ENCODE data around the gene PCGF2.
"Not testable (repeated sequence)": the region's sequence is repeated elsewhere in the genome, so short reads cannot be mapped to it uniquely, and the experiment has no call there.

Gene PCGF2

GRCh38 chr17:38733982-38734973, 13.9 kb downstream of the PCGF2 start:
- no peak for DNase-seq

- no peak for DNase-seq
Observed at GRCh38 chr17:38733282-38733981, 14.7 kb downstream of the PCGF2 start.

GRCh38 chr17:38732376-38733281, 15.5 kb downstream of the PCGF2 start:
- no peak for DNase-seq

- DNase-seq: peak; percentile 35
Observed at GRCh38 chr17:38731526-38732294, 16.4 kb downstream of the PCGF2 start.

- peak; percentile 23 for DNase-seq
Observed at GRCh38 chr17:38730526-38731379, 17.4 kb downstream of the PCGF2 start.

- peak; percentile 63 for DNase-seq
Observed at GRCh38 chr17:38729886-38730525, 18.1 kb downstream of the PCGF2 start, which contains the start of gene CISD3. CISD3 (plus strand) TSS chr17:38730341; CDS start chr17:38730359, 18 bp downstream.

- no peak for DNase-seq
Observed at GRCh38 chr17:38729368-38729885, 18.7 kb downstream of the PCGF2 start.

GRCh38 chr17:38728290-38728831, 19.8 kb downstream of the PCGF2 start:
- peak; percentile 57 for DNase-seq

GRCh38 chr17:38727736-38728135, 20.4 kb downstream of the PCGF2 start:
- no peak for DNase-seq

- DNase-seq: not testable (repeated sequence)
Observed at GRCh38 chr17:38726145-38726544, 22.0 kb downstream of the PCGF2 start.

GRCh38 chr17:38725066-38725465, 23.1 kb downstream of the PCGF2 start:
- no peak for DNase-seq

- DNase-seq: no peak
Observed at GRCh38 chr17:38724337-38724988, 23.7 kb downstream of the PCGF2 start.

- no peak for DNase-seq
Observed at GRCh38 chr17:38721802-38722201, 26.3 kb downstream of the PCGF2 start.

- no peak for DNase-seq
Observed at GRCh38 chr17:38720941-38721340, 27.2 kb downstream of the PCGF2 start.

- no peak for DNase-seq
Observed at GRCh38 chr17:38719943-38720641, 28.0 kb downstream of the PCGF2 start.

GRCh38 chr17:38719289-38719942, 28.7 kb downstream of the PCGF2 start:
- no peak for DNase-seq

- DNase-seq: no peak
Observed at GRCh38 chr17:38717139-38717745, 30.9 kb downstream of the PCGF2 start.

Data from GF-D8 (cell line).